Naive B cell (primary cell): Measurements from ENCODE around the gene ADPRHL1. TPM values are rescaled to one million over a fixed set of nuclear protein-coding genes. Genes with fewer than 3 reads are reported as not detected.

Experiments used
- ATAC-seq, 2 donors: fragments of 150-1000 bp; cut with Tn5 transposase; 2 replicates each; pipeline ENCODE4 v1.10.0; 2021; ENCODE audit warnings: low read depth in 2 of 2, mild to moderate bottlenecking in 2 of 2, moderate library complexity in 2 of 2
- DNase-seq: peaks from one replicate; pipeline ENCODE4 v3.0.0; 2022
- H3K27ac Mint-ChIP-seq, 6 donors: one replicate each; pipeline ENCODE4 v1.8.0; 2020 to 2022; ENCODE audit warnings: mild to moderate bottlenecking in 6 of 6, mixed read lengths in 6 of 6, moderate library complexity in 5 of 6, inconsistent platforms in 2 of 6
- H3K27me3 Mint-ChIP-seq, 3 donors: one replicate each; pipeline ENCODE4 v1.8.0; 2021 to 2022; ENCODE audit warnings: mixed read lengths in 3 of 3, mild to moderate bottlenecking in 1 of 3
- H3K36me3 Mint-ChIP-seq, 2 donors: one replicate each; pipeline ENCODE4 v1.8.0; 2020 to 2022; ENCODE audit warnings: mixed read lengths in 2 of 2, inconsistent platforms in 1 of 2, mild to moderate bottlenecking in 1 of 2
- H3K4me1 Mint-ChIP-seq, 3 donors: one replicate each; pipeline ENCODE4 v1.8.0; 2020 to 2022; ENCODE audit warnings: mixed read lengths in 3 of 3, inconsistent platforms in 1 of 3, mild to moderate bottlenecking in 1 of 3, moderate library complexity in 1 of 3
- H3K4me3 Mint-ChIP-seq, 8 donors: one replicate each; pipeline ENCODE4 v1.8.0; 2020 to 2022; ENCODE audit warnings: mild to moderate bottlenecking in 8 of 8, mixed read lengths in 8 of 8, moderate library complexity in 8 of 8, inconsistent platforms in 2 of 8
- H3K9me3 Mint-ChIP-seq, 7 donors: one replicate each; pipeline ENCODE4 v1.8.0; 2020 to 2022; ENCODE audit warnings: mixed read lengths in 7 of 7, mild to moderate bottlenecking in 5 of 7, inconsistent platforms in 2 of 7, moderate library complexity in 1 of 7
- polyA plus RNA-seq, 6 donors: library from polyadenylated mRNA; unstranded; fragments of 300-500 nt; fragmentation: Illumina TruSeq; gene quantifications; one replicate each; pipeline ENCODE4 v1.2.3, GENCODE V29; 2021; ENCODE audit warnings: low read depth in 6 of 6

ADPRHL1 gene
- polyA plus RNA-seq, 6 donors from 2014 or later, result 0.54 to 0.75 TPM; not detected in 4

DNA sequence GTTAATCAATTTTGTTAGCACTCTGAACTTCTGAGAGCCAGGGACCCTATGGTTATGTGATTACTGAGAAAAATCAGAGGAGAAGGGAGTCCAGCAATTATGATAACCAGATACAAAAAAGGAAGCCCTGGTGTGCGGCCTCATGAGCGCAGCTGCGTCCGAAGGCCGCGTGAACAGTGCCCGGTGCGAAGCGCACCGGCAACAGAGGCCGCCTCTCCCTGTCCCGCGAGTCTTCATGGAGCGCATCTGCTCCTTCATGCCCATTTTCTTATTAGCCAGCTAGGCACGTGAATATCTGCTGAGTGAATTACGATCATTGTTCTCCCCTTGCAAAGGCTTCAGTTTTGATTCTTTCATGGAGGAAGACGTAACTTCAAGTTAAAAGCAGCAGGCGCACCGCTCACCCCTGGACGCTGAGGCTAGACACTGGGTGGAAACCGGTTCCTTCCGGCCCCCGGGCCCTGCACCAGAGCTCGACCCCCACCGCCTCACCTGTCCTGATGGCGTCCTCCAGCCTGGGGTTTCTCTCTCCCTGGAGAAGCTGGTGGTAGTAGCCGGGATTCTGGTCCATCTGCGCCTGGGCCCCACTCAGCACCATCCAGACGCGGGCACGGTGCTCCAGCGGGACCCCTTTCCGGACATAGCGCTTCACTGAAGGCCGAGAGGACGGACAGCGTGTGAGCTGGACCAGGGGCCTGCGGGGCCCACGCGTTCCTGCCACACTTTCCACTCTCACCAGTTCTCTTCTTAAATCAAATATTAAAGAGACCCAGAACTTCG lies 98.3 kb downstream of the ADPRHL1 start:
- Mint-ChIP-seq H3K4me1 (no peaks in the 10 kb centered on the region), H3K27me3 (peaks cover 12 to 35% (median 21%) of the 10 kb centered on the region in 3 donors), H3K36me3 (no peaks in the 10 kb centered on the region), H3K4me3 (no peak overlapping the region), H3K27ac (no peak overlapping the region), H3K9me3 (no peaks in the 10 kb centered on the region)
- ATAC-seq (no peak), DNase-seq (no peak)

DNA sequence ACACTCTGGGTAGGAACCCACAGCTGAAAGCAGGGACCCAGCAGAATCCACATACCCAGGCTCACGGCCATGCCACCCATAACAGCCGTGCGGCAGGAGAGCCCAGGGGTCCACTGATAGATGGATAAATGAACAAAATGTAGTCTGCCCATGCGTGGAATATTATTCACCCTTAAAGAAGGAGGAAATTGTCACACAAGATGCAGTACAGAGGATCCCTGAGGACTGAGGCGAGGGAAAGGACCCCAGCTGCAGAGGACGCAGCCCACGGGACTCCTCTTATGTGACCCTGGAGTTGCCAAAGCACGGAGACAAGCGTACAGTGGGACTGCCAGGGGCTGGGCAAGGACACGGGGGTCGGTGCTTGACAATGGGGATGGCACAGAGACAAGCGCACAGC lies 100.0 kb downstream of the ADPRHL1 start:
- Mint-ChIP-seq H3K27me3 (peaks cover under 1 to 22% (median 14%) of the 10 kb centered on the region in 3 donors), H3K9me3 (no peaks in the 10 kb centered on the region), H3K36me3 (no peaks in the 10 kb centered on the region), H3K27ac (no peak overlapping the region), H3K4me3 (no peak overlapping the region), H3K4me1 (no peaks in the 10 kb centered on the region)
- no peak for DNase-seq
- no peak for ATAC-seq

DNA sequence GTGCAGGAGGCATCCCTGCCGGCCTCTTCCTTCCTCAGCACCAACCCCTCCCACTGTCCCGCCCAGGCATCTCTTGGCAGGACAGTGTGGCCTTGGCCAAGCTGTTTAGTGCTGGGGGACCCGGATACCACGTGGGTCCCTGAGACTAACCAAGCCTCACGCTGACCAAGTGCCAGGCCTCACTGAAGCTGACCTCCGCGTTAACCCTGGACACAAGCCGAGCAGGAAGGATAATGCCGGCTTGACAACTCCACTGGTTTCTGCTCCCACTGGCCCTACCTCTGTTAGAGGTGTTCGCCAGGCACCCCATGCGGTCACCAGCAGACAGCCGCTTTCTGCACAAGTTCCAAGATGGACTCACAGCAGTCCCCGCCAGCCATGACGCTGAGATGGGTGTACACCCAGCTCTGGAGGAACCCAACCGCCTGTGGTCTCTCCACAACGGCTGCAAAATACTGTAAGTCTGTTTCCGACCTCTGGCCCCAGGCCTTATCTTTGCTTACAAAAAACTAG lies 101.7 kb downstream of the ADPRHL1 start:
- Mint-ChIP-seq H3K27ac (no peak overlapping the region), H3K4me3 (no peak overlapping the region), H3K36me3 (no peaks in the 10 kb centered on the region), H3K9me3 (peaks cover 0 to 3% (median 0%) of the 10 kb centered on the region in 7 donors), H3K27me3 (peaks cover 0 to 21% (median 14%) of the 10 kb centered on the region in 3 donors), H3K4me1 (no peaks in the 10 kb centered on the region)
- no peak for ATAC-seq
- no peak for DNase-seq

DNA sequence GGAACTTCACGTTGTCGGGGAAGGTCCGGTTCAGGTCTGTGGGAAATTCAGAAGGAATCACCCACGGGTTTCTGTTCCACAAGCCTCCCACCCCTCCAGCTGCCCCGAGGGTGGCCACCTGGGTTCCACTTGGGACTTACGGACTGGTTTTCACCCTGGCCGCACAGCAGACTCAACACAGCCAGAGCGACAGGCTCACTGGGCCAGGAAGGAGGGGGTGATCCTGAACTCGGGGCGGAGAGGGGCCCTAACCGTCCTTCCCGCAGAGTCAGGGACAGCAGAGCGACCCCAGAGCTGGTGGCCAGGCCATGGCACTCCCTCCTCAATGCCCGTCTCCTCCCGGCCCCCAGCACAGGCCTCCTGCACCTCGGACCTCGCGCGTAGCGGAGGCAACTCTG lies 102.4 kb downstream of the ADPRHL1 start:
- no peak overlapping the region for H3K4me3 Mint-ChIP-seq
- peaks cover 0 to 4% (median 0%) of the 10 kb centered on the region in 7 donors for H3K9me3 Mint-ChIP-seq
- no peaks in the 10 kb centered on the region for H3K4me1 Mint-ChIP-seq
- peaks cover 0 to 21% (median 14%) of the 10 kb centered on the region in 3 donors for H3K27me3 Mint-ChIP-seq
- H3K36me3 Mint-ChIP-seq, result no peaks in the 10 kb centered on the region
- ATAC-seq (no peak), DNase-seq (no peak)
- no peak overlapping the region for H3K27ac Mint-ChIP-seq

DNA sequence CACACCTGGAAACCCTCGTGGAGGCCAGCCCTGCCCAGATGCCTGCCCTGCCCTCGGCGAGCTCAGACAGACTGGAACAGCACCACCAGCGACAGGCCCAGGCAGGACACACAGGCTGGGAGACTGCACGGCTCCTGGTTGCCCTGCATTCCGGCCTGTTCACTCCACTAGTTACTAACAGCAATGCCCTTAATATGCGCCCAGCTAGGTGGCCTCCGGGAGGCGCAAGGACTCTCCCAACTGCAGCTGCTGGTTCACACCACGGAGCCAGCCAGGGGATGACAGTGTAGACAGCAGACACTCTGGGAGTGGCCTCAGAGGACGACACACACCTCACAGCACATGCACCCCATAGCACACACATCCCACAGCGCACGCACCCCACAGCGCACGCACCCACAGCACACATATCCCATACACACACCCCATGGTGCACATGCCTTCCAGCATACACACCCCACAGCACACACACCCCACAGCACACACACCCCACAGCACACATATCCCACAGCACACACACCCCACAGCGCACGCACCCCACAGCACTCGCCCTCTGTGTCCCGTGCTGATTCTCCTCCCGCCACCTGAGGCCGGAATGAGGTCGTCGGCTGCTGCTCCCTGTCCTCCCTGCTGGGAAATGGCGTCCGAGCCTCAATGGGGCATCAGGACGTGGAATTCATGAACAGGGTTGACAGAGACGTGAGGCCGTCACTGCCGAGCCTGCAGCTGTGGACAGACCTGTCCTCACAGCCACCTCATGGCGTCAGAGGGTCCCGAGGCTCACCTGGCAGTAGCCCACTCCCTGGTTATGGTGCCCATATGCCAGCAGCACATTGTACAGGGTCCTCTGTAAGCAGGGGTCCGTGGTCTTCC lies 103.0 kb downstream of the ADPRHL1 start:
- no peak for ATAC-seq
- Mint-ChIP-seq H3K27ac (peak overlapping the region in 1 of 6 donors; percentile 44), H3K27me3 (peaks cover 0 to 16% (median 8%) of the 10 kb centered on the region in 3 donors), H3K36me3 (peaks cover 4 to 6% of the 10 kb centered on the region in 2 donors), H3K9me3 (peaks cover 3 to 10% (median 6%) of the 10 kb centered on the region in 7 donors), H3K4me3 (no peak overlapping the region), H3K4me1 (no peaks in the 10 kb centered on the region)
- DNase-seq, result no peak

Other genes starting within 250 kb of the ADPRHL1 start
- gene PCID2, start 244.8 kb downstream of the ADPRHL1 start, polyA plus RNA-seq, result 10 to 100 TPM; 44.7 to 76.2 (median 55.4) TPM
- 10 to 100 TPM; 28.9 to 43.7 (median 36.8) TPM for gene CUL4A, start 243.9 kb downstream of the ADPRHL1 start, polyA plus RNA-seq
- 10 to 100 TPM; 18.5 to 24.3 (median 19.9) TPM for gene LAMP1, start 156.2 kb downstream of the ADPRHL1 start, polyA plus RNA-seq
- gene GRTP1, start 89.4 kb downstream of the ADPRHL1 start, polyA plus RNA-seq, result under 1 TPM in 1 of 6 donors, not detected in 5; 0.28 TPM
- 10 to 100 TPM in 1 of 6 donors, 1 to 10 TPM in 5; 4.9 to 22.3 (median 7.1) TPM for gene DCUN1D2, start 37.2 kb upstream of the ADPRHL1 start, polyA plus RNA-seq
- 10 to 100 TPM; 25.3 to 70.8 (median 42.4) TPM for gene TFDP1, start 131.3 kb upstream of the ADPRHL1 start, polyA plus RNA-seq
- not detected for gene ATP4B, start 204.7 kb upstream of the ADPRHL1 start, polyA plus RNA-seq
- gene GRK1, start 213.7 kb upstream of the ADPRHL1 start, polyA plus RNA-seq, result not detected